ENCODE data around the gene DPH1. TPM values are rescaled to one million over a fixed set of nuclear protein-coding genes. Genes with fewer than 3 reads are reported as not detected.
A peak's percentile ranks its signal among the peaks of the same experiment; 100 is the strongest.

The DPH1 gene
- total RNA-seq, 3 donors from 2014 or later (not counting 1 experiment from before 2014, with no cell fraction given): 60.2 to 65.2 (median 63.2) TPM

DNA sequence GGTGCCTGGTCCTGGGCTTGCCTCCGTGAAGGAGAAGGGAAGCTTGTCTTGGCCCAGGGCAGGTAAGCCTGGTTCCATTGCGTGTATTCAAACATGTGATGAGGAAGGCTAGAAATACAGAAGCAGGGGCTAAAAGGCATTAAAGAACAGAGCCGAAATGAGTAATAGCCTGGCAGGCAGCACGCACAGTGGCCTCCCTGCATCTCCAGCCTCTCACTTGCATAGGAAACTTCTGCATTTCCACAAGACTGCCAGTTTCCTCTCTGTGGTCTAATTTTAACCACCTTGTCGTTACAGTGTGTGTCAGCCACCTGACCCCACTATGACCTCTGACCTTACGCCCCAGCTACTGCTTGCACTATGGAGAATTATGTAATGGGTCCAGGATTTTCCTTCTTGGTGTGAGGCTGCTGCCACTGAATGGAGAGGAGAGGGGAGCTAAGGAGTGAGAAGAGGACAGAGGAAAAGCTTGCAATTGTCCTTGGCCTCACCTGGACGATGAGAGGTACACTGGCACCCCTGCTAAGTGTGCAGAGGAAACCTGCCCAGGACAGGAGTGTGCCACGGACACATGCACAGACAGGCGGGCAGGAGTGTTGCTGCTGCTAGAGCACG lies 57.8 kb downstream of the DPH1 start:
- H3K9me3 ChIP-seq (ENCODE audit: control insufficient read depth, insufficient read depth, low read length): no peaks in the 10 kb centered on the region
- DNase-seq (peak in 1 of 2 donors; percentile 60), ATAC-seq (peak; percentile 36 to 51 (median 43))
- Mint-ChIP-seq H3K4me3 (peak overlapping the region; percentile 35), H3K27ac (peak overlapping the region; percentile 85 to 95), H3K36me3 (no peaks in the 10 kb centered on the region), H3K27me3 (ENCODE audit: low read depth in 2 of 2) (no peaks in the 10 kb centered on the region), H3K4me1 (peaks cover 69 to 82% of the 10 kb centered on the region in 2 donors), H3K9me3 (no peaks in the 10 kb centered on the region)
- H3K27me3 ChIP-seq (ENCODE audit: control insufficient read depth, insufficient read depth, low read length): no peaks in the 10 kb centered on the region
- WGBS (ENCODE audit: insufficient coverage): 33% methylated on average over 9 of the region's 10 CpGs
- peaks cover 5% of the 10 kb centered on the region for H3K36me3 ChIP-seq (ENCODE audit: control insufficient read depth, insufficient read depth, low read length)
- H3K4me1 ChIP-seq (ENCODE audit: control insufficient read depth, insufficient read depth, low read length): peaks cover 71% of the 10 kb centered on the region
- H3K4me3 ChIP-seq (ENCODE audit: low read length): no peak overlapping the region
- TF ChIP-seq, protein P1, sequence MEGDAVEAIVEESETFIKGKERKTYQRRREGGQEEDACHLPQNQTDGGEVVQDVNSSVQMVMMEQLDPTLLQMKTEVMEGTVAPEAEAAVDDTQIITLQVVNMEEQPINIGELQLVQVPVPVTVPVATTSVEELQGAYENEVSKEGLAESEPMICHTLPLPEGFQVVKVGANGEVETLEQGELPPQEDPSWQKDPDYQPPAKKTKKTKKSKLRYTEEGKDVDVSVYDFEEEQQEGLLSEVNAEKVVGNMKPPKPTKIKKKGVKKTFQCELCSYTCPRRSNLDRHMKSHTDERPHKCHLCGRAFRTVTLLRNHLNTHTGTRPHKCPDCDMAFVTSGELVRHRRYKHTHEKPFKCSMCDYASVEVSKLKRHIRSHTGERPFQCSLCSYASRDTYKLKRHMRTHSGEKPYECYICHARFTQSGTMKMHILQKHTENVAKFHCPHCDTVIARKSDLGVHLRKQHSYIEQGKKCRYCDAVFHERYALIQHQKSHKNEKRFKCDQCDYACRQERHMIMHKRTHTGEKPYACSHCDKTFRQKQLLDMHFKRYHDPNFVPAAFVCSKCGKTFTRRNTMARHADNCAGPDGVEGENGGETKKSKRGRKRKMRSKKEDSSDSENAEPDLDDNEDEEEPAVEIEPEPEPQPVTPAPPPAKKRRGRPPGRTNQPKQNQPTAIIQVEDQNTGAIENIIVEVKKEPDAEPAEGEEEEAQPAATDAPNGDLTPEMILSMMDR (IDR thresholded peaks at IDR 0.05): no peak
- intact Hi-C loops (cut with micrococcal nuclease): no loop called here
- H3K27ac ChIP-seq (ENCODE audit: low read length): no peak overlapping the region

DNA sequence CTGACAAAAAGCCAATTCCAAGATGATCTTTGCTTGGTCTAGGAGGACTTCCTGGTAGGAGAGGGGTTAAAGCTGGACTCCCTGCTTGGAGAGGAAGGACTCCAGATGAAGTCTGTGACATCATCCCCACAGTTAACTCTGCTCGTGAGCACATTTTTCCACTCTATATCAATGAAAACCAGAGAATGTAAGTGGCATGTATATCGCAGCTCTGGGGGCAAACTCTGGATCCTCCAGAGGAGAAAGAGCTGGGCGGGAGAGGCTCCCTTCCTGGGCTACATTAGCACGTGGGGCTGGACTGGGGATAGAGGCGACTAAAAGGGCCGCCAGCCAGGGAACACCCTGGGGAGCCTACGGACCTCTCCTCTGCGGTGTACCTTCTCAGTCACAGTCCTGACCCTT lies 59.1 kb downstream of the DPH1 start:
- ATAC-seq (peak; percentile 27 to 43 (median 42)), DNase-seq (no peak)
- H3K27me3 Mint-ChIP-seq (ENCODE audit: low read depth in 2 of 2): no peaks in the 10 kb centered on the region
- no peaks in the 10 kb centered on the region for H3K27me3 ChIP-seq (ENCODE audit: control insufficient read depth, insufficient read depth, low read length)
- TF ChIP-seq, protein P1 (IDR thresholded peaks at IDR 0.05): no peak
- H3K9me3 ChIP-seq (ENCODE audit: control insufficient read depth, insufficient read depth, low read length): no peaks in the 10 kb centered on the region
- H3K4me3 ChIP-seq (ENCODE audit: low read length): no peak overlapping the region
- peak overlapping the region; percentile 82 for H3K27ac ChIP-seq (ENCODE audit: low read length)
- 38% methylated on average over 8 of the region's 8 CpGs for WGBS (ENCODE audit: insufficient coverage)
- H3K4me3 Mint-ChIP-seq: peak overlapping the region; percentile 94
- H3K36me3 ChIP-seq (ENCODE audit: control insufficient read depth, insufficient read depth, low read length): peaks cover 2% of the 10 kb centered on the region
- H3K9me3 Mint-ChIP-seq: no peaks in the 10 kb centered on the region
- intact Hi-C loops (cut with micrococcal nuclease): no loop called here
- peaks cover 59% of the 10 kb centered on the region for H3K4me1 ChIP-seq (ENCODE audit: control insufficient read depth, insufficient read depth, low read length)
- H3K36me3 Mint-ChIP-seq: no peaks in the 10 kb centered on the region
- H3K4me1 Mint-ChIP-seq: peaks cover 56 to 69% of the 10 kb centered on the region in 2 donors
- peak overlapping the region; percentile 85 to 95 for H3K27ac Mint-ChIP-seq

DNA sequence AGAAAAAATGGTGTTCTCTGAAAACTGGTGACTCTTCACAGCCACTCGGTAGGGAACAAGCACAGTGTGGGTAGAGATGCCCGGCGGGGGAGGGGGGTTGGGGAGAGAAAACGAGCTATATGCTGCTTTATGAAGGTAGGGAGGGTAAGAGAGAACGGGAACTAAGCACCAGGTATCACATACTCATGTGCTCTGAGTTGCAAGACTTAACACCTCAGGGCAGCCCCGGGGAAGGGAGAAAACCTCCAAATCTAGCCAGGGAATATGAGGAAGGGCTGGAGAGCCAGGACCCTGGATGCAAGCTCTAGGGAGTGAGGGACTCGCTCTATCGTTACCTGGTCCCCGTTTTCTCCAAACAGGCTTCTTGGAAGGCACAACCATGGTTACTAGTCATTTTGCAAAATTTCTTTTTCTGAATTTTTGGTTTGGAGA lies 60.3 kb downstream of the DPH1 start:
- 49% methylated on average over 9 of the region's 9 CpGs for WGBS (ENCODE audit: insufficient coverage)
- H3K9me3 Mint-ChIP-seq: no peaks in the 10 kb centered on the region
- peak; percentile 9 to 21 (median 14) for ATAC-seq
- peak in 1 of 2 donors; percentile 50 for DNase-seq
- peak overlapping the region; percentile 85 to 95 for H3K27ac Mint-ChIP-seq
- peak overlapping the region; percentile 82 for H3K27ac ChIP-seq (ENCODE audit: low read length)
- intact Hi-C loops (cut with micrococcal nuclease): no loop called here
- no peaks in the 10 kb centered on the region for H3K27me3 Mint-ChIP-seq (ENCODE audit: low read depth in 2 of 2)
- H3K9me3 ChIP-seq (ENCODE audit: control insufficient read depth, insufficient read depth, low read length): no peaks in the 10 kb centered on the region
- peaks cover 46 to 59% of the 10 kb centered on the region in 2 donors for H3K4me1 Mint-ChIP-seq
- H3K4me3 ChIP-seq (ENCODE audit: low read length): peak overlapping the region; percentile 52
- H3K4me1 ChIP-seq (ENCODE audit: control insufficient read depth, insufficient read depth, low read length): peaks cover 48% of the 10 kb centered on the region
- peaks cover 1% of the 10 kb centered on the region for H3K36me3 ChIP-seq (ENCODE audit: control insufficient read depth, insufficient read depth, low read length)
- H3K4me3 Mint-ChIP-seq: peak overlapping the region; percentile 94
- H3K36me3 Mint-ChIP-seq: no peaks in the 10 kb centered on the region
- TF ChIP-seq, protein P1 (IDR thresholded peaks at IDR 0.05): no peak
- H3K27me3 ChIP-seq (ENCODE audit: control insufficient read depth, insufficient read depth, low read length): no peaks in the 10 kb centered on the region

All from natural killer cell (primary cell).